Left kidney (tissue), 2 donors: ENCODE results near the gene TOP1. TPM values are rescaled to one million over a fixed set of nuclear protein-coding genes. Genes with fewer than 3 reads are reported as not detected.
"Not testable (repeated sequence)": the region's sequence is repeated elsewhere in the genome, so short reads cannot be mapped to it uniquely, and the experiment has no call there.

Experiments used
- DNase-seq: peaks from one replicate; pipeline ENCODE4 v3.0.0-alpha.2; 2013
- polyA plus RNA-seq: library from polyadenylated mRNA; unstranded; fragments of 120-200 nt; gene quantifications from one replicate; pipeline ENCODE4 v1.2.1, GENCODE V29; 2013; ENCODE audit not compliant: insufficient read length

TOP1 gene
- polyA plus RNA-seq, 1 donor: 123 TPM

DNA sequence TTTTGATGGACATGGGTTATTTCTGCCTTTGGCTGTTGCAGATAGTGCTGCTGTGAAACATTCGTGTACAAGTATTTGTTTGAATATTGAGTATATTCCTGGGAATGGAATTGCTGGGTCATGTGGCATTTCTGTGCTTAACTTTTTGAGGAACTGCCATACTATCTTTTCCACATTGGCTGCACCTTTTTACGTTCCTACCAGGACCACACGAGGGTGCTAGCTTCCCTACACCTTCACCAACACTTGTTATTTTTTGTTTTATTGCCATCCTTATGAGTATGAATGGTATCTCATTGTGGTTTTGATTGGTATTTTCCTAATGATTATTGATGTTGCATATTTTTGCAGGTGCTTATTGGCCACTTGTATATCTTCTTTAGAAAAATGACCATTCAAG is 60.9 kb downstream of the TOP1 start:
- no peak for DNase-seq

- DNase-seq: no peak
These were observed 63.3 kb downstream of the TOP1 start for GRCh38 chr20:41091927-41092326.

DNA sequence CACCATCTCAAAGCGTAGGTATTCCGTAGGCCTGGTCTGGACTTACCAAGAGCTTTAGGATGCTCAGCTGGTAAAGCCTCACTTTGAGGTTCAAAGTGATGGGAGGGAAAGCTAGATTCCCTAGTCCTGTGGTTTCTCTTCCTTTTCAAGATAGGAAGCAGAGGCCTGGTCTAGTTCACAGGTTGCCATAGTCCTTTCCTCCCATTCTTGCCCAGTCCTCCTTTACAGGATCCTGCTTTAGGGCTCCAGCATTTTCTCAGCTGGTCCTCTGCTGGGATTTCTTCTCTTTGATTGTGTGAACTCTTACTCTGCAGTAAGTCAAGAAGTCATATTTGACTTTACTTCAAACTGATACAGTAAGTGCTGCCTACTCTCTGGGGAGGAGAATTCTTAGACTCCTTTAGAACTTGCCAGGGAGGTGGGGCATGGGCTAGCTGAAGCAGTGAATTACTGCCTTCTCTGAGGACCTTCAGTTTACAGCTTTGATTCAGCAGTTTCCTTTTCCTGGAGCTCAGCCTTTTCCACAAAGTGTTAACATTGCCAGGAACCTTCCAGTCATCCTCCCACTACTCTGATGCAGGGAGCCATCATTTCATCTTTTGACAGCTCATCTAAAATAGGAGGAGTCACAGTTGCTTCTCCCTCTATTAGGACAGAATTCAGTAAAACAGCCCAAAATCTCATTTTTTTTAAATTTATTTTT is 65.9 kb downstream of the TOP1 start:
- DNase-seq: no peak

GRCh38 chr20:41095110-41095969 is 66.7 kb downstream of the TOP1 start:
- DNase-seq: peak; percentile 61

DNA sequence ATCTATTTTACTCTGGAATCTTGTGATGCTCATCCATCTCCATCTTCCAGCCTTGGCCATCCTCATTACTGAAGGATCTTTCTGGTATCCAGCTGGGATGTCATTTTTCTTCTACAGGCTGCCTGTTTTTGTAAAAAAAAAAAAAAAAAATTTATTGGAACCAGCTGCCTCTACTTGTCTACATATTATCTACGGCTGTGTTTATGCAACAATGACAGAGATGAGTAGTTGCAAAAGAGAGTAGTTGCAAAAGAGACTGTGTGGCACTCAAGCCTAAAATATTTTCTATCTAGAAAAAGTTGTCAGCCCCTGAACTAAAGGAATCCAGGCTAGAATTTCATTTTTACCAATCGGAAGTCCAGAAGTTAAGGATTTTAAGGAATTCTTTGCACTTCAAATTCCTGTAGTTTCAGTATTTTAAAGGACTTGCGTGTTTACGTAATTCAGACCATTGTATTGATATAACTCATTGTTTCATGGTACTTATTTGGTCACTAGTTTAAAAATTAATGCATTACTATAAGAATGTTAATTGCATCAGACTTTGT is 70.2 kb downstream of the TOP1 start:
- no peak for DNase-seq

- DNase-seq: no peak
These were observed 71.4 kb downstream of the TOP1 start for GRCh38 chr20:41100001-41100480.

DNA sequence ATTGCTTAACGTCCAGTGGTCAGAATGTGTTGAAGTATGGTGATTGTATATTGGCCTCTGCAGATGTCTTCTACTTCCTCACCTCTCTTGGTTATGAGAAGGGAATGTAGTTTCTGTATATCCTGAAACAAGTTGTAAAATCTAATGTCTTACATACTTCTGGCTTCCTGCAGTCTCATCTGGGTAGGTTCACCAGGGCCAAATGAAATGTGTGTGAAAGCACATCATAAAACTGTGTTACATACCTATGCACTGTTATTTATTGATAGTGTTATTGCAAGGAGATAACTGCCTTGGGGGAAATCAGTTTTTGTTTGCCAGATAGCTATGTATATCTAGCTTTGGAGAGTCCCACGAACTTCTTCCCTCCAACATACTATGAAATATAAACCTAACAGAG is 73.0 kb downstream of the TOP1 start:
- DNase-seq: no peak

- DNase-seq: no peak
These were observed 79.9 kb downstream of the TOP1 start for GRCh38 chr20:41108531-41108930.

GRCh38 chr20:41110012-41110411 is 81.4 kb downstream of the TOP1 start:
- DNase-seq: no peak

DNA sequence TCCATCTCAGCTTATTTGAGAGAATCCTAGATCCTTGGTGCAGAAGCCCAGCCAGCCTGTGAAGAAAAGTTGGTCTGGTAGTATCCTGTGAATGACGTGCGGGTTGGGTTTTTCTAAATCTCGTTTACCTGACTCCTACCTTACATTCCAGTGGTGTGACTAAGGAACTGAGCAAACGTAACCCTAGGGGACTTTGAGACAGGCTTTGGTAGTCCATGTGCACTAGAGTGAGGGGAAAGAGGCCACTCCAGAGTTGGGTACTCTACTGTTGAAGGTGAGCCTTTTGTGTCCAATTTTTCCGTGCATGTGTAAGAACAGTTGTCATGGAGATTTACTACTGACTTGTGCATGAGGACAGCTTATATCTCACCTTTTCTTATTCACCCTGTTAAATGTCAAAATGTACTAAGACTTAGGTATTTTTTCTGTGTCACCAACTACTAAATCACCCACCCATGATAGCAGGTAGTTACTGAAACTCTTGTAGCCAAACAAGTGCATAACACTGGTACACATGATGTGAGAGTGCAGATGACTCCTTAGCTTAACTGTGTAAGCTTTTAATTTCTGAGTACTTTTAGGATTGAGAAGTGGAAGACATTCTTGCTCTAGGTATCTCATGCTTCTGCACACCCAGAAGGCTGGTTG is 82.4 kb downstream of the TOP1 start:
- no peak for DNase-seq

- DNase-seq: no peak
These were observed 82.9 kb downstream of the TOP1 start for GRCh38 chr20:41111578-41111951.

GRCh38 chr20:41116282-41116956 is 87.8 kb downstream of the TOP1 start:
- no peak for DNase-seq

DNA sequence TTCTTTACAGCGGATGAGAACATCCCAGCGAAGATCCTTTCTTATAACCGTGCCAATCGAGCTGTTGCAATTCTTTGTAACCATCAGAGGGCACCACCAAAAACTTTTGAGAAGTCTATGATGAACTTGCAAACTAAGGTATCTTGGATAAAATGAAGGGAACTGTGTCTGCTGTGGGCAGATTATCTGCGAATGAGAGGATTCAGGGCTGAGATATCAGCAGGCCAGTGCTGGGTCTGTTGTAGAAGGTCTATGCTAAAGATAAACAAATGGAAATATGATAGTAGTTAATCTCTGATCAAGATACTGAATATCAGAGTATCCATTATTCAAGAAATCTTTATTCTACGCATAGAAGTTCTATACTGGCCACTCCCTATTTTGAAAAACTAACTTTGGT is 89.5 kb downstream of the TOP1 start:
- not testable (repeated sequence) for DNase-seq

GRCh38 chr20:41118632-41119031 is 90.0 kb downstream of the TOP1 start:
- DNase-seq: no peak

DNA sequence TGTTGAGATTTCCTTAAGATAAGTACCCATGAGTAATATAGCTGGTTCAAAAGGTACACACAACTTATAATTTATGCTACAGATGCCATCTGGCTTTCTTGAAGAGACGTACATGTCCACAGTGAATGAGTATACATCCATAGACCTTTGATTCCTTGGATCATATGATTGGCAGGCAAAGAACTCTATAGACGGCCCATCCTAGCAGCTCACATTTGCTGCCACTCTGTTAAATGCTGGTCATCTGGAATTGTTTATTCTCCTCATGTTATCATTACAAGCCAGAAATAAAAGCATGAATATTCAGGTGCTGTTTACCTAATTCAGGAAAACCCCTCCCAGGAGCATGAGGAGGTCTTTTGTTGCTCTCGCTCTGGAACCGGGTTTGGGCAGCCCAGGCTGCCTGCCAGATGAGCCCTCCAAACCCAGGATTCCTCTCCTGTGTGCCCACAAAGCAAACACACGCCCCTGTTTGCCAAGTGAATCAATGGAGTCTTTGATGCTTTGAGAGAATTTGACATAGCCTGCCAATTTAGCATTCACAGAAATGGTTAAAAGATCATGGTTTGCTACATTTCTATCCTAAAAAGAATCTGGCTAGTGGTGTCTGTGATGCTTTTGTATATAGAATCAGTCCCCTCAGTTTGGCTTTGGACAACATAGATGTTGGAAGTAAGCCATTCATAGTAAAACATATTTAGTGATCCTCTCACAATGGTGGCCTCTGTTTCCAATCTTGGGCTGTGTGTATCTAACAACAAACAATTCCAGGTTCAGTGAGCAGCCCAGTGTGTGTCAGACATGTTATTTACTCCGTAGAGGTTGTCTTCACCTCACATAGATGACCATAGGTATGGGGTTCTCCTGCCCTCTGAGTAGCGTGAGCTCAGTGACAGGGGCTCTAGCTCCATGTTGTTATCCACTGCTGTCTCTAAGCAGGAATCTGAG is 91.3 kb downstream of the TOP1 start:
- DNase-seq: no peak

DNA sequence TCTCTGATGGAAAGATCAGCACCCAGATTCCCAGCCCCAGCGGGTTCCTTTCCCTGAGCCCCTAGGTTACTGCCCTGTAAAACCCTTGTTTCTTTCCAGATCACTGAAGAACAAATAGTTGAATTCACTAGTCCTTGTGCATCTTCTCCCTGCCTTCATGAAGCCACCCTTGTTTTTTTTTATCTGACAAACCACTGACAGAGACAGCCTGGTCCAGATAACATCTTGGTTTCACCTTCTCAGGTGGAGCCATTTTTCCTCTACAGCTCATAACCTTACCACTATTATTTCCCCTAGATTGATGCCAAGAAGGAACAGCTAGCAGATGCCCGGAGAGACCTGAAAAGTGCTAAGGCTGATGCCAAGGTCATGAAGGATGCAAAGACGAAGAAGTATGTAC is 92.8 kb downstream of the TOP1 start:
- no peak for DNase-seq

GRCh38 chr20:41123631-41124030 is 95.0 kb downstream of the TOP1 start:
- DNase-seq: no peak

DNA sequence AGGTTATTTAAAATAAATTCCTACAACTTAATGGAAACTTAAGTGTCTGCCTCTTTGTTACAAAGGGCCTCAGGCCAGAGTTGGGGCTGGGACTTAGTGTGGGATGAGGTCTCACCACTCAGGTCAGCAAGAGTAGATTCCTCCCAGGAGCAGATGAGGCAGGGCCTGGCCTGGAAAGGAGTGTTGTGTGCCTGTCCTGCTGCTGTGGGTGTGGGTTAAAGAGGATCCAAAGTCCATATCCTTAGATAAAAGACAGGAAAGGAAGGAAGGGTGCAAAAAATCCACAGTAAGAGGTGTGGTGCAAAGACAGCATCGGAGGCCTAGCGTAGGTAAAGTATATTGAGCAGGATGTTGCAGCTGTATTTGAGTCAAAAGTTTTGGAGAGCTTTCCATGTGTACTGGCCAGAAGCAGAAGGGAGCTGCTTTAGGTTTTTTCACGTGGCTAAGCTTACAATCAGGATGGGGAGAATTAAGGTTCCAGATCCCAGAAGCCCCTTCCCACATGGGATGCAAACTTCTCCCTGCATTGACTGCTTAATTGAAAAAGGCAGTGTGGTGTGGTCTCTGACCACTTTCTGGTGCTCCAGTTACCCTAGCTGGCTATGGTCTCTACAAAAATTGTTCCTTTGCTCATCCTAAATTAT is 96.0 kb downstream of the TOP1 start:
- DNase-seq: no peak

- DNase-seq: no peak
These were observed 97.2 kb downstream of the TOP1 start for GRCh38 chr20:41125530-41126457.
